A673 (cell line): ENCODE data around the gene LPP. TPM values are rescaled to one million over a fixed set of nuclear protein-coding genes. Genes with fewer than 3 reads are reported as not detected.

Experiments
- BruUV-seq: library from RNA; stranded (reverse); fragments of 400-500 nt; replicated peaks from 2 replicates; lab custom pipeline; 2021; lab: Mats Ljungman, UMichigan
- CTCF ChIA-PET: fragments of 300-600 bp; sonication (Branson Sonifier 250); formaldehyde crosslinking; loops from one replicate; lab custom pipeline; 2022; ENCODE audit warnings: antibody characterized with exemption; lab: Charles Lee
- POLR2A ChIA-PET: fragments of 300-600 bp; sonication (Branson Sonifier 250); formaldehyde crosslinking; loops from one replicate; lab custom pipeline; 2022; ENCODE audit warnings: antibody characterized with exemption; ENCODE audit not compliant: low non-redundant PET; lab: Charles Lee
- DNase-seq: peaks from one replicate; pipeline ENCODE4 v3.0.0-alpha.2; 2015; ENCODE audit warnings: low spot score
- H3K27ac ChIP-seq: fragments of 200-600 bp; sonication (generic); 2 replicates; pipeline ENCODE4 v1.5.1; 2016; ENCODE audit warnings: mixed run types, low read depth, mild to moderate bottlenecking, mixed read lengths, antibody characterized with exemption, low read length; ENCODE audit not compliant: poor library complexity, severe bottlenecking
- H3K27me3 ChIP-seq: fragments of 200-600 bp; sonication (generic); replicated peaks from 2 replicates; pipeline ENCODE4 v1.6.1; 2017; ENCODE audit warnings: mixed run types, low read depth, mild to moderate bottlenecking, mixed read lengths, antibody characterized with exemption, low read length; ENCODE audit not compliant: insufficient read depth, poor library complexity
- H3K36me3 ChIP-seq: fragments of 200-600 bp; sonication (generic); 2 replicates; pipeline ENCODE4 v1.6.1; 2016; ENCODE audit warnings: mixed run types, mild to moderate bottlenecking, mixed read lengths, antibody characterized with exemption, low read length; ENCODE audit not compliant: insufficient read depth, poor library complexity, severe bottlenecking
- H3K4me1 ChIP-seq: fragments of 200-600 bp; sonication (generic); 2 replicates; pipeline ENCODE4 v1.6.1; 2017; ENCODE audit warnings: mixed run types, mild to moderate bottlenecking, mixed read lengths, antibody characterized with exemption, low read length; ENCODE audit not compliant: insufficient read depth, poor library complexity, severe bottlenecking
- H3K4me3 ChIP-seq: fragments of 200-600 bp; sonication (generic); 2 replicates; pipeline ENCODE4 v1.5.1; 2016; ENCODE audit warnings: low read depth, mixed run types, mild to moderate bottlenecking, mixed read lengths, low read length; ENCODE audit not compliant: poor library complexity, severe bottlenecking
- H3K9me3 ChIP-seq: fragments of 200-600 bp; sonication (generic); 2 replicates; pipeline ENCODE4 v1.6.1; 2016; ENCODE audit warnings: mixed run types, low read depth, mild to moderate bottlenecking, mixed read lengths, antibody characterized with exemption, low read length; ENCODE audit not compliant: poor library complexity, severe bottlenecking
- EZH2 ChIP-seq: fragments of 200-600 bp; sonication (generic); IDR thresholded peaks from 2 replicates; pipeline ENCODE4 v1.6.1; 2017; ENCODE audit warnings: borderline replicate concordance, low read depth, mild to moderate bottlenecking, mixed read lengths, antibody characterized with exemption, low read length; ENCODE audit not compliant: poor library complexity, severe bottlenecking
- intact Hi-C: fragments of 100-400 bp; cut with micrococcal nuclease; formaldehyde crosslinking; loops from one replicate; pipeline ENCODE4 v1.10.0; 2022; ENCODE audit not compliant: unreplicated experiment
- total RNA-seq: library from RNA; stranded (reverse); gene quantifications from 2 replicates; pipeline ENCODE4 v1.2.3, GENCODE V29; 2021
- TF ChIP-seq, protein P1 (sequence below): fragments of 300-800, 200-600 bp; sonication (generic); conservative IDR thresholded peaks from 2 replicates; pipeline ENCODE4 v1.5.1; 2017; ENCODE audit warnings: low read depth, mild to moderate bottlenecking, antibody characterized with exemption, low read length, moderate library complexity, mixed read lengths

The LPP gene
- total RNA-seq, 1 experiment from 2014 or later, result 39.7 TPM

DNA sequence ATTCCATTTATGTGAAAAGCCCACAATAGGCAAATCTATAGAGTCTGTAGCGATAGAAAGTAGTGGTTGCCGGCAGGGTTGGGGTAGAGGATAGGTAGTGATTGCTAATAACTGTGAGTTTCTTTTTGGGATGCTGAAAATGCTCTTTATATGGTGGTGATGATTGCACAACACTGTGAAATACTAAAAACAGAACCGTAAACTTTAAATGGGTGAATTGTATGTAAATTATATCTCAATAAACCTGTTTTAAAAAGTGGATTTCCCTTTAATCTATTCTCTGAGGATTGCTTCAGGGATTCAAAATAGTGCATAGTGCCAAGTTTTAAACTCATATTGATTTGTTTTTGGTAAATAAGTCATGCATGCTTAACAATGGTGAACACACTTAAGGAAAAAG, 140.2 kb downstream of the LPP start:
- intact Hi-C loops, result no loop called here
- peaks cover 16% of the 10 kb centered on the region for H3K4me1 ChIP-seq
- H3K36me3 ChIP-seq, result no peaks in the 10 kb centered on the region
- no peak overlapping the region for H3K4me3 ChIP-seq
- BruUV-seq, result no TSS peak
- H3K9me3 ChIP-seq, result no peaks in the 10 kb centered on the region
- DNase-seq, result no peak
- POLR2A ChIA-PET, result no interaction called here
- CTCF ChIA-PET, result no interaction called here
- H3K27ac ChIP-seq, result no peak overlapping the region
- TF ChIP-seq, protein P1, sequence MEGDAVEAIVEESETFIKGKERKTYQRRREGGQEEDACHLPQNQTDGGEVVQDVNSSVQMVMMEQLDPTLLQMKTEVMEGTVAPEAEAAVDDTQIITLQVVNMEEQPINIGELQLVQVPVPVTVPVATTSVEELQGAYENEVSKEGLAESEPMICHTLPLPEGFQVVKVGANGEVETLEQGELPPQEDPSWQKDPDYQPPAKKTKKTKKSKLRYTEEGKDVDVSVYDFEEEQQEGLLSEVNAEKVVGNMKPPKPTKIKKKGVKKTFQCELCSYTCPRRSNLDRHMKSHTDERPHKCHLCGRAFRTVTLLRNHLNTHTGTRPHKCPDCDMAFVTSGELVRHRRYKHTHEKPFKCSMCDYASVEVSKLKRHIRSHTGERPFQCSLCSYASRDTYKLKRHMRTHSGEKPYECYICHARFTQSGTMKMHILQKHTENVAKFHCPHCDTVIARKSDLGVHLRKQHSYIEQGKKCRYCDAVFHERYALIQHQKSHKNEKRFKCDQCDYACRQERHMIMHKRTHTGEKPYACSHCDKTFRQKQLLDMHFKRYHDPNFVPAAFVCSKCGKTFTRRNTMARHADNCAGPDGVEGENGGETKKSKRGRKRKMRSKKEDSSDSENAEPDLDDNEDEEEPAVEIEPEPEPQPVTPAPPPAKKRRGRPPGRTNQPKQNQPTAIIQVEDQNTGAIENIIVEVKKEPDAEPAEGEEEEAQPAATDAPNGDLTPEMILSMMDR, result no peak
- TF ChIP-seq EZH2, result no peak
- no peaks in the 10 kb centered on the region for H3K27me3 ChIP-seq

DNA sequence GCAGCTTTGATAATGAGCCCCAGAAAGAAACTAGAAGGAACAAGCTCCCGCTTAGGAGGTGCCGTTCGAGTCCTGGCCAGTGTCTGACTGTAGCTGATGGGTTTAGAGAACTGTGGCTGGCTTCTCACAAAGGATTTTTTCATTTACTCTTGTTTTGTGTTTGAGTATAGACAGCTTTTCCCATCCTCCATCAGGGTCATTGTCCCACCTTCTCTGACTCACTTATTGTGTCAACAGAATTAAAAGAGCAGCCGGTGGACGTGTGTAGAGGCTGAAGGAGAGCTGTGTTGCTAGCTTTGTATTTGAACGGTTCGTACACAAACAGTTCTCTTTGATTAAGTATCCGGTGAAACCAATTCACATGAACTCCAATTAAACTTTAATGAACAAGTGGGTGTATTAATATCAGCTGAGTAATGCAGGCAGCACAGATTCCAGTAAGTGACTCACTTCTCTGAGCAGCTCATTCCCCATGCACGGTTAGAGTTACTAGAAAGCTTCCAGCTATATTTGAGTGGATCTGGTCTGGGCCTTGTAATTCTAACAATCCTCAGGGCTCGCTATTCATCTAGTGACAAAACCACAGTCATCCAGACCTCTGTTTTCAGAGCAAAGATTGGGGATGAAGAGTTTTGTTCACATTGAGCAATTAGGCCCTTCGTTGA, 141.0 kb downstream of the LPP start:
- no peaks in the 10 kb centered on the region for H3K27me3 ChIP-seq
- BruUV-seq, result no TSS peak
- no peak for TF ChIP-seq EZH2
- TF ChIP-seq, protein P1, result no peak
- CTCF ChIA-PET, result no interaction called here
- H3K4me1 ChIP-seq, result peaks cover 16% of the 10 kb centered on the region
- no peak overlapping the region for H3K4me3 ChIP-seq
- H3K36me3 ChIP-seq, result no peaks in the 10 kb centered on the region
- POLR2A ChIA-PET, result no interaction called here
- peak; percentile 63 for DNase-seq
- no peaks in the 10 kb centered on the region for H3K9me3 ChIP-seq
- intact Hi-C loops, result no loop called here
- H3K27ac ChIP-seq, result peak overlapping the region; percentile 20

DNA sequence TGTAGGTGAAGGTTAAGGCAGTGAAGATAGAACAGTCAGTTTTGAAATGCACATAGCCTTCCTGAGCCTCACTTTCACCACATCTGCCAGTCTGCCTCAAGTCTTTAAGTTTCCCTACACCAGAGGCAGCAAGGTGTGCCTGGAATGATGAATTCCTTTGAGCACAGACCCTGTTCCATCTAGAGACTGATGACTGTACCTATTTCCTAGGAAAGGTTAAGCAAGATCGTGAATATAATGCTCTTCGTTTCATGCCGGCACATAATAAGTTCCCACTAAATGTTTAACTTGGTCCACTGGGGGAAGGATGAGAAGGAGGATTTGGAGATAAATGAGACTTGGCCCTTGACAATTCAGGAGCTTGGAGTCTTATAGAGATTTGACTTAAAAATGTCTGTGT, 141.9 kb downstream of the LPP start:
- peaks cover 16% of the 10 kb centered on the region for H3K4me1 ChIP-seq
- no peak overlapping the region for H3K4me3 ChIP-seq
- ChIA-PET POLR2A (interaction anchor here (0.6 kb wide), 1 partner anchor 794 kb away, joined by 3 read pairs; no protein-coding TSS in a partner anchor), CTCF (no interaction called here)
- DNase-seq, result no peak
- intact Hi-C loops, result no loop called here
- H3K36me3 ChIP-seq, result no peaks in the 10 kb centered on the region
- H3K27ac ChIP-seq, result no peak overlapping the region
- BruUV-seq, result no TSS peak
- no peaks in the 10 kb centered on the region for H3K27me3 ChIP-seq
- TF ChIP-seq, protein P1, result no peak
- no peak for TF ChIP-seq EZH2
- H3K9me3 ChIP-seq, result no peaks in the 10 kb centered on the region
